ENCODE data around the gene MRTFA.

- TF ChIP-seq POLR2A (IDR thresholded peaks at IDR 0.05), result no peak
- TF ChIP-seq CTCF (IDR thresholded peaks at IDR 0.05), result no peak
Observed at GRCh38 chr22:40628354-40629042, 8.0 kb downstream of the MRTFA start.
